Left hindlimb (tissue), 1 donor: Measurements from ENCODE around the gene NKAIN4.
A peak's percentile ranks its signal among the peaks of the same experiment; 100 is the strongest.
"Not testable (repeated sequence)": the region's sequence is repeated elsewhere in the genome, so short reads cannot be mapped to it uniquely, and the experiment has no call there.

Experiments used
- DNase-seq: peaks from one replicate; pipeline ENCODE4 v3.0.0-alpha.2; 2018

The NKAIN4 gene

DNA sequence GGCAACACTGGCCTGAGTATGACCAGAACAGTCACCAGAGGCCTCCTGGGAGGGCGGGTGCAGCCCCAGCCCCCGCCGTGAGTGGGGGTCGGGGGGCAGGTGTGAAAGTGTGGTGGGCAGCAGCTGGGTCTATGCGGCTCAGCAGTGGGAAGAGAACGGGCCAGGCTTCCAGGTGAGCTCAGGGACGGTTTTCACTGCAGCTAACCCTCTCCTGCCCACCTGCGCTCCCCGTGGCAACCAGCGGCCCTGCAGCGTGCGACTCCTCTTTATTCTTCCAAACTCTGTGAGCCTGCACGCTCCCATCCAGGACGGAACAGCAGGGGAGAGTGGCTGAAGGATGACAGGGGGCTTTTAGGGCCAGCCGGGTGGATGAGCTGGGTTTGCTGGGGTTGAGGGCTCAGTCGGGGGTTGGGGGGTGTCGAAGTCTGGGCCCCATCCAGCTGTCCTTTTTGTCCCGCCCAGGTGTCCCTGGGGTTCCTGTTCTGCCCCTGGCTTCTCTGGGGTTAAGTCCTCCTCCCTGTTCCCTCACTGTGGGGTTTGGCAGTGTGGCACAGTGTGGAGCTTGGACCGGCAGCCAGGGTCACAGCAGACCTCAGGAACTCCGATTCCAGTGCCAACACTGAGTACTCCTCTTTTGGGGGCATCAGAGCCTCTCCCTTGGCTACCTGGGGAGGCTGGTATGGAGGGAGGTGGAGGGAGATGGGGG, 19.4 kb downstream of the NKAIN4 start:
- no peak for DNase-seq

DNA sequence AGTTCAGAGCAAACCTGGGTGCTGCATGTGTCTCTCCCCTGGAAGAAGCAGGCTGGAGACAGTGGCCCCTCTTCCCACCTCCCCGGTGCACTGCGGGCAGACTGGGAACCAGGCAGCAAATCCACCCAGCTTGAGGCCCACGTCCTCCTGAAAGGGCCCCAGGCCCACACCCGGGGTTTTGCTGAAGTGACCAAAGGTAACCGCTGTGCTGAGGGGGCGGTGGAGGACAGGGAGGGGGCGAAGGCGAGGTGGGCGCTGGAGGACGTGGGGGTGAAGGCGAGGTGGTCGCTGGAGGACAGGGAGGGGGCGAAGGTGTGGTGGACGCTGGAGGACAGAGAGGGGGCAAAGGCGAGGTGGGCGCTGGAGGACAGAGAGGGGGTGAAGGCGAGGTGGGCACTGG, 20.3 kb downstream of the NKAIN4 start:
- no peak for DNase-seq

DNA sequence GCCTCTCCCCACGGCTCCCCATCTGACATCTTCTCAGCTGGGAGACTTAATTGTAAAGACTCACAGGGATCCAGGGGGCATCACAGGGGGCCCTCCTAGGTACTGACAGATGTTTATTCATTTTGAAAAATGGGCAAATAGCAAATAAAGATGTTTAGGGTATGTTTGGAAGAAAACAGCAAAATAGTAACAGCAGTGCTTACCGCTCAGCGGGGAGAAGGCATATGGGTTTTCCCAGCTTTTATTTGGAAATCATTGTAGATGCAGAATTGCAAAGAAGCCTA, 21.3 kb downstream of the NKAIN4 start:
- no peak for DNase-seq

DNA sequence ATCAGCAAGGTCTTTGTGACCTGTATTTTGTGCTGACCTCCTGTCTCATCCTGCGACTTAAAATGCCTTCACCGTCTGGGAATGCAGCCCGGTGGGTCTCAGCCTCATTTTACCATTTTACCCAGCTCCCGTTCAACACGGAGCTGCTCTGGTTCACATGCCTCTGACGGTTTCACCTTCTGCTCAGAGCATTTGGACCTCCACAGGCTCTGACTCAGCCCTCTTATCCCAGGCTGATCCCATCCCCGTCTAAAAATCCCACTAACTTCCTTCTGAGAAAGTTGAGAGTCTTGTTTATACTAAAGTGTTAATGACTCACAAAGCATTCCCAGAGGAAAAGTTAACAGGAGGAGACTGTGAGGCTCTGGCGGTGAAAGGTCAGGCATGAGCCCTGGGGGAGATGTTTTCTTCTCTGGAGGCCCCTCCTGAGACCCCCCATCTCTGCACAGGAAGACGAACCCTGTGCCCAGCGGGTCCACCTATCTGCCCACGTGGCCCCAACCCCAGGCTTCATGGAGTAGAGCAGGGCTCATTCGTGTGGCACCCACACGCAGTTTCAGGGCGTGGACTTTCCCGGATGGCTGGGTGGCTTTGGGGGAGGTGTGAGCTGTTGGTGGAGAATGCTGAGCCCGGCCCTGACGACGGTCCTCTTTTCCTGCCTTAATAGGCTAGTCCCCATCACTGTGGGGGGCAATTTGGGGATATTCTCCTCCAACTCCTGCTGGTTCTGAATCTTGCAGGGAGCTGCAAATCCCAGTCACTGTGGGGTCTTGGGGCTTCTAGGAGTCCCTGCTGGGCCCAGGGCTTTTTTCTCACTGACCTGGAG, 21.8 kb downstream of the NKAIN4 start:
- DNase-seq, result no peak

DNA sequence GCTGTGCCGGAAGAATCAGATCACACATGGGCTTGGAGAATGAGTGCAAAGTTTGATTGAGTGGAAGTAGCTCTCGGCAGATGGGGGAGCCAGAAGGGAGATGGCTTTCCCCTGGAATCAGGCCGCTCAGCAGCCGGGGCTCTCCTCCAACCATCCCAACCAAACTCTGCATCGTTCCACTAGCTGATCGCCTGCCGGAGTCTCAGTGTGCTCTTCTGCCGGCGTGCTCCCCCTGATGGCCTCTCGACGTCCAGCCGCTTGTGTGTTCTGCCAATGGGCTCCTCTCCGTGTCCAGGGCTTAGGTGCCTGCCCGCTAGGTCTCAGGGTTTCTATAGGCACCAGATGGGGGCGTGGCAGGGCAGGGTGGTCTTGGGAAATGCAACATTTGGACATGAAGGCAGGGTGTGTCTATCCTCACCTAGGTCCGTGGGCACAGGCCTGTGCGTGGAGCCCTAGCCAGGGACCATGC, 23.4 kb downstream of the NKAIN4 start:
- DNase-seq, result peak; percentile 78

DNA sequence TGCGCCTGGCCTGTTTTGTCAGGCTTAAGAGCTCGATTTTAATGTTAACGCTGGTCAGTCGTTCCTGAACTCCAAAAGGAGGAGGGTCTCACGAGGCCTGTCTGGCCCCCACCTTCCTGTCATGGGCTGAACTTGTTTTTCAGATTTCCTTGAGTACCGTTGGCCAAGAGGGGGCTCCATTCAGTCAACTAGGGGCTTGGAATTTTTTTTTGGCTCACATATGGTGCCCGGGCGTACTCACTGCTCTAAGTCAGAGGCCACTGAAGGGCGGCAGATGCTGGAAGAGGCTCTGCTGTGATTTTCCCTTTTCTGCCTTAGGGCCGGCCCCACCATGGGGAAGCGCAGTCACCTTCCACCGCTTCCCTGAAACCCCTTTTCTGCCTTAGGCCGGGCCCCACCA, 25.5 kb downstream of the NKAIN4 start:
- no peak for DNase-seq

DNA sequence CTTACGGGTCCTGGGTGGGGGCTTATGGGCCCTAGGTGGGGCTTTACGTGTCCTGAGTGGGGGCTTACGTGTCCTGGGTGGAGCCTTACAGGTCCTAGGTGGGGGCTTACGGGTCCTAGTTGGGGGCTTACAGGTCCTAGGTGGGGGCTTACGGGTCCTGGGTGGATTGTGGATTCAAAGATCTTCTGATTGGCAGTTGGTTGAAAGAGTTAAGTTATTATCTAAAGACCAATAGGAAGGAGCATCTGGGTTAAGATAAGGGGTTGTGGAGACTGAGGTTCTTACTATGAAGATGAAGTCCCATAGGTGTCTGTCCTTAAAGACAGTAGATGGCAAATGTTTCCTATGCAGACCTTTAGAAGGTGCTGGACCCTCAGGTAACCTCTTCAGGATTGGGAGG, 27.0 kb downstream of the NKAIN4 start:
- no peak for DNase-seq

DNA sequence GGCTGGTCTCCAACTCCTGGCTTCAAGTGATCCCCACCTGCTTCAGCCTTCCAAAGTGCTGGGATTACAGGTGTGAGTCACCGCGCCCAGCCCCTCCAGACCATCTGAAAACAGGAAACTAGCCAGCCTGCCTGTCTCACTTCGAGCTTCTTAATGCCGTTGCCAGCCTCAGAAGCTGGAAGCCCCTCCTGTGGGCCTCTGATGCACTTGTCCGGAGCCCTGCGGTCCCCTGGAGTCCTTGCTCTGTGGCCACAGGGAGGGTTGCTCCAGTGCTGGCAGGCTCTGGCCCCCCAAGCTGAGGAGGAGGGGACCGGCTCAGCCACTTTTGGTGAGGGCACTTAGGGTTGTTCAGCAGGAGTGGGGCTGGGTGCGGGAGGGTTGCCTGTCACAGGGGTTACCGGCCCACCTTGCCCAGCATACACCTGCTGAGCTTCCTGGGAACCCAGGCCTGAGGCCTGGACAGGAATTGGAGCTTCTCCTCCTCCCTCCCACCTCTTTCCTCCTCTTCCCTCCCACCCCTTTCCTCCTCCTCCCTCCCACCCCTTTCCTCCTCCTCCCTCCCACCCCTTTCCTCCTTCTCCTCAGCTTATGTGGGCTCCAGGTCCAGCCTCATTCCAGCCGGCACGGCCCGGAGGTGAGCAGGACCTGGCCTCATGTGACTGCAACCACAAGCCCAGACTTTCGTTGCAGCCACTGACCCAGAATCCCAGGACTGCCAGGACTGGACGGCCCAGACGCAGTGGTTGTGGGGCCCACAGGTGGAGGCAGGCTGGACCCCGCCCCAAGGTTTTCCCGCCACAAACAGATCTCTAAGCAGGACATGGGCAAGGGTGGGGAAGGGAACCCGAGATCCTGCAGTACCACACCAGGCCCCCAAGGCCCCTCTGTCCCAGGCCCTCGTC, 28.0 kb downstream of the NKAIN4 start:
- DNase-seq, result no peak

DNA sequence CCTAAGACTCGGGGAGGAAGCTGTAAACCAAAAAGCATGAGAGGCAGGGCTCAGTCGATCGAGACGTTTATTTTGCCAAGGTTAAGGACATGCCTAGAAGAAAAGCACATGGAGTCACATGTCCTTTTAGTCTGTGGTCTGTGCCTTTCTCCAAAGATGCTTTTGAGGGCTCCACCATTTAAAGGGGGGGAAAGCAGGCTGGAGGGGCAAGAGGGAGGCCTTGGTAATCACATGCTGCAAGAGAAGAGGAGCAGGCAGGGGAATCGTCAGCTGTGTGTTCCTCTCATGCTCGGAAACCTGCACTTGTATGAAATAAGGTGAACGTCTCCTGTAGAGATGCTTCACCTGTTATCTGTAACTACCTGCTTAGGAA, 29.2 kb downstream of the NKAIN4 start:
- no peak for DNase-seq

DNA sequence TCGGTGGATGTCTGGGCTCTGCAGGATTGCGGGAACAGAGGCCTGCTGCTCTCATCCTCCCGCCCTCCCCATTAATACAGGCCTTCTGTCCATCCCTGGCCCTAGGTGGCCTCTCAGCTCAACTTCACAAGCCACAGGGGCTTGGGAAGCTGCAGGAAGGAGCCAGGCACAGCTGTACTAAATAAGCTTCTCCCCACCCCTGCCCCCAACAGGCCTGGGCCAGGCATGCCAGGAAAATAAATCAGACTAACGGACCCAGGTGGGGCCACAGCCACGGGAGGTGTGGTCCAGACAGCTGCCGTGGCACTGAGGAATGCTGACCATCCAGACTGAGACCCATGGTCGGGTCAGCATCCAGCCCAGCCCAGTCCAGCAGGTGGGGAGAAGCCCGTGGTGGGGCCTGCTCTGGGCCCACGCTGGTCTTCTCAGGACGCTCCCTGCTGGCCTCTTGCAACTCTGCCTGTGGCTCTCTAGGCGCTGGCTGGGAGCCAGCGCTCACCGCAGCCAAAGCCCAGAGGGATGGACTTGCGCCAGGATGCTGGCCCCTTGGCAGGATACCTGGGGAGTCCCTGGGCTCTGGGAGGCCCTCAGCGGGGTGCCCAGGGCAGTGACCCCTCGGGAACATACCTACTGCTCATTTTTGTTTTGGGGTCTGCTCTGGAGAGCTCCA, 29.7 kb downstream of the NKAIN4 start:
- no peak for DNase-seq

DNA sequence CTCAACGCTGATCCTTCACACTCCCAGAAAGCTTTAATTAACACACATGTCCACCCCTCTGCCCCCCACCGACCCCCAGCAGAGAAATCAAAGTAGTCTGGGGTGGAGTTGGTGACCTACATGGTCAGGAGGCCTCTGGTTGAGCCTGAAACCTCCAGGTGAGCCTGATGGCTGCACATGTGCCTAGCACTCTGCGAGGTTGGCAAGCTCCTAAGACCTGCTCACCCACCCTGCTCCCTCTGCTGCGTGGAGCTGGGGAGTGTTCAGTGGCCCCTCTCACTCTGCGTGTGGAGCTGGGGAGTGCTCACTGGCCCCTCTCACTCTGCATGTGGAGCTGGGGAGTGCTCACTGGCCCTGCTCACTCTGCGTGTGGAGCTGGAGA, 30.4 kb downstream of the NKAIN4 start:
- no peak for DNase-seq

DNA sequence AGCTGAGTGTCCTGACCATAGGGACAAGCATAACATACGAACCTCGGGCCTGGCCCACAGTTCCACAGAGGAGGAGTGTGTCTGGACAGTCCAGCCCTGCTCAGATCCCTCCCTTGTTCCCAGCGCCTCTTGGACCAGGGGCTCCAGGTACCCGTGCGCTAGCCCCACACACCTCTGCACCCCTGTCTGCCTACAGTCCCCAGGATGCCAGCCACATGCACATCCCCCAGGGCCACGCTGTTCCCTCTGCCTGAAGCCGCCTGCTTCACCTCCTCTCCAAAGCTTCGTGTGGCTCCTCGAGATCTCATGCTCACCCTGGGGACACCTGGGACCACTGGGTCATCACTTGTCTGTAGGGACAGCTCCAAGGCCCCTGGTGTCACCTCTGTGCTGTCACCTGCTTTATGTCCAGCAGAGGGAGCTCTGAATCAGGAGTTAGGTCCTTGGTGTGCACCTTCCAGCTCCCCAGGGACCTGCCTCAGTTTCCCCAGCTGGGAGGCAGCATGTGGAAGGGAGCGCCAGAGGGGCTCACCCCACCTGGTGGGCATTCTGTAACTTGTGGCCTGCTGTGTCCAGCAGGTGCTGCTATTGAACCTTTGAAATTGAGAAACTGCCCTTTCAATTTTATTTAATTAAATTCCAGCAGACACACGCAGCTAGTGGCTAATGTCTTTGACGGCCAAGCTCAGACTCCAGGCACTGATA, 31.0 kb downstream of the NKAIN4 start:
- DNase-seq, result no peak

DNA sequence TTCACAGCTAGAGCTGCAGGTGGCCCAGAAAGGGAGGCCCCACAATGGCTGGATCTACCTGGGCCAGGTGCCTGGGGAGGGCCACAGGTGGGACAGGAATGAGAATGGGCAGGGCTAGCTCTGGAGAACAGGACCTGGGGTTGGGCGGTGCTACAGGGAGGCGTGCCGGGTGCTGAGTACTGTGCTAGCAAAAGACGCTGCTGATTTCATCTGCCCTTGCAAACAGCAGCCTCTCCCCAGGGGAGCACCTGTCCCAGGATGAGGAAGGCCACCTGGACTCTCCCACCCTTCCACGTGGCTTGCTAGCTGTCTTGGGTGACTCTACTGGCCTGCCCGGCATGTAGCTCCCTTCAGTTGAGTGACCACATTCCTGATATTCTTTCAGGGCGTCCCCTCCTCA, 31.7 kb downstream of the NKAIN4 start:
- no peak for DNase-seq

DNA sequence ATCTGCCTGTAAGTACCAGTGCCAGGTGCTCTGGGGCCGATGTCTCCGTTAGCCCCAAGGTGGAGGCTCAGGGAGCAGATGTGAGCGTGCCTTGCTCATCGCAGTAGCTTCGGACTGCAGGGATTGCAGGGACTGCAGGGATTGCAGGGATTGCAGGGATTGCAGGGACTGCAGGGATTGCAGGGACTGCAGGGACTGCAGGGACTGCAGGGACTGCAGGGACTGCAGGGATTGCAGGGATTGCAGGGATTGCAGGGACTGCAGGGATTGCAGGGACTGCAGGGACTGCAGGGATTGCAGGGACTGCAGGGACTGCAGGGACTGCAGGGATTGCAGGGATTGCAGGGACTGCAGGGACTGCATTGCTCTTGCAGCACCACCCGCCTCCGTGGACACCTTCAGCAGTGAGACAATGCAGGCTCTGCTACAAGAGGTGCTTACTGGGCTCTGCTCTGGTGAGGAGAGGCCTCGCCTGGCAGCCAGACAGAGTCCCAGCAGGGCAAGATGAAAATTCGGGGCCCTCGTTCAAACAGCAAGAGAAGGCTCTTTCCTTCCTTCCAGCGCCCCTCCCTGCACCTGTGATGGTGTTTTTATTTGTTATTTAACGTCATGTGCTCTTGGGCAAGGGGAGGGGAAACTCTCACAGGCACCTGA, 32.7 kb downstream of the NKAIN4 start:
- not testable (repeated sequence) for DNase-seq

DNA sequence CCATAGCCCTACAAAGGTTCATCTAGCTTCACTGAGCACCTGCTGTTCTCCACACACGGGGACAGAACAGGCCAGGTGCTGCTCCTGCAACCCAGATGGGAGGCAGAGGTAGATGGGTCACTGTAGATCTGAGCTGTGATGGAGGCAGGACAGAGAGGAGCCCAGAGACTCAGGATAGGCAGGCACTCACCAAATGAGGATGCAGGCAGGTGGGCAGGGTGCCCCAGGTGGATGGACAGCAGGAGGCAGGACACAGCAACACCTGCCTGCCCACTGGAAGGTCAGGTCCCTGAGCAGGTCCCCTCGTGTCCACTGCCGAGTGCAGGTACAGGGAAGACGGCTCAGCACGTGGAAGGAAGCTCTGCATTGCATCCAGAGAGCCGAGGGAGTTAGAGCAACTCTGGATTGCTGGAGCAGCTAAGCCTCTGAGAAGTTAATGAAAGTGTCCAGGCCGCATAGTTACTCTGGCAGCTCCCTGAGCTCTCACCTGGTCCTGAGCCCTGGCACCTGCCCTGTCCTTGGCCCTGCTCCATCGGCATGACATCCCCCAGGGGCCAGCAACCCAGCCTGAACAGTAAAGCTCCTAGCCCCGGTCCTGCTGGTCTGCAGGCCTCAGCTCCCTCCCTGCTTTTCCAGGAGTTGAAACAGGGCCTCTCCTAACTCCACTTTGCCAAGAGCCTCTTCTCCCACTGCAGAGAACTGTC, 33.4 kb downstream of the NKAIN4 start:
- DNase-seq, result no peak

DNA sequence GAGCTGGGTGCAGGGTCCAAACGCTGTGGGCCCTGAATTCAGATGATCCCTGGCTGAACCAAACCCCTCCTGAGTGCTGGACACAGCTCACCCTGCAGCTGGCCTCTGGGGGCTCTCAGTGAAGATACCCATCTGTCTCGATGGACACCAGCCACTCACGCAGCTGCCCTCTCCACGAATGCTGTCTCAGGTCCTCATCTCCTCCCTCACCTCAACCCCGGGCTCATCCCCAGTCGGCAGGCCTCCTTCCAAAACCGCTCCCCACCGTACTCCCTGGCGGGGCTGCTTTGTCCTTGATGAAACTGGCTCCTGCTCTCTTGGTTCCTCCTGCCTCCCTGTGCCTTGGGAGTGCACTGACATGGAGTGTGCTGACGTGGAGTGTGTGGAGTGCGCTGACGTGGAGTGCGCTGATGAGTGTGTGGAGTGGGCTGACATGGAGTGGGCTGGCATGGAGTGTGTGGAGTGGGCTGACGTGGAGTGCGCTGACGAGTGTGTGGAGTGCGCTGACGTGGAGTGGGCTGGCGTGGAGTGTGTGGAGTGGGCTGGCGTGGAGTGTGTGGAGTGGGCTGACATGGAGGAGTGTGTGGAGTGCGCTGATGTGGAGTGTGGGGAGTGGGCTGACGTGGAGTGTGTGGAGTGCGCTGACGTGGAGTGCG, 34.3 kb downstream of the NKAIN4 start:
- no peak for DNase-seq

DNA sequence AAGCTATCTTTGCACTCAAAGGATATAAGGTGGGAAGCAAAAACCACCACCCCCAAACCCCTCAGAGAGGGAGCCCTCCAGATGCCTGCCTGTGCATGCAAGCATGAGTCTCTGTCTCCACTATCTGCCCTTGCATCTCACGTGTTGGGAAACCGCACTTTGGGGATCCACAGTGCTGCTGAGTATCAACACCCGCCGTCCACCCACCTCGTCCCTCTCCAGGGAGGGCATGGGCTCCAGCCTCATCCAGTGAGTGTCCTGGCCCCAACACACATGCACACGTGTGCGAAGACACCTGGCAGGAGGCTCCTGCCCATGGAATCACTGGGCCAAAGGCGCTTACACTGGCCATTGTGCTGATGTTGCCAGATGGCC, 34.8 kb downstream of the NKAIN4 start:
- no peak for DNase-seq

DNA sequence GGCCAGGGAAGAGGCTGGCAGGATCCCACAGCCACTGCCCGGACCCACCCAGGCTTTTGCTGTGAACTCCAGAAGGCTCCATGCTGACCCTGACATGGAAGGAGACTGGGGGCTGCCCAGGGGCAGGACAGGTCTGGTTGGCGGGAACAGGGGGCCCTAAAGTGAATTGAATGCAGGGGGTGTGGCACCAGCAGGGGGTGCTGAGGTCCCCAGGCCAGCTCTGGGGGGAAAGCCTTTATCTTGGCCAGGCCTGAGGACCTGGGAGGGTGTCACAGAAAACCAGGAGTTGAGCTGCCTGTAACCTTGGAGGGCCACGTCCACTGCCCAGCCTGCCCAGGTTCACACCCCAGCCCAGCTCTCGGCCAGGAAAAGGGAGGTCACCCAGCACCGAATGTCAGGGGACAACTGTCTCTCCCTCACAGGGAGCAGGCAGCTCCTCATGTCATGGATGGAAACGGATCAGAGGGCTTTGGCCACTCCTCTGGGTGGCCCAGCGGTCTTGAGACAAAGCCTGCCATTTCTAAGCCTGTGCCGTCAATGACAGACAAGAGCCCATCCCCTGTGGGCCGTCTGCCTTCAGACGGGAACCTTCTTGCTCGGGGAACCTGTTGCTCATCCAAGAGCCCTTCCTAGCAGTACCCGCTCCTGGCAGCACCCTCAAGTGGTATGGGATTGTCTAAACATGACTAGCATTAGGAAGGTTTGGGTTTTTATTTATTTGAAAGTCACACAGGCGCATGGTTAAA, 35.4 kb downstream of the NKAIN4 start:
- DNase-seq, result no peak

DNA sequence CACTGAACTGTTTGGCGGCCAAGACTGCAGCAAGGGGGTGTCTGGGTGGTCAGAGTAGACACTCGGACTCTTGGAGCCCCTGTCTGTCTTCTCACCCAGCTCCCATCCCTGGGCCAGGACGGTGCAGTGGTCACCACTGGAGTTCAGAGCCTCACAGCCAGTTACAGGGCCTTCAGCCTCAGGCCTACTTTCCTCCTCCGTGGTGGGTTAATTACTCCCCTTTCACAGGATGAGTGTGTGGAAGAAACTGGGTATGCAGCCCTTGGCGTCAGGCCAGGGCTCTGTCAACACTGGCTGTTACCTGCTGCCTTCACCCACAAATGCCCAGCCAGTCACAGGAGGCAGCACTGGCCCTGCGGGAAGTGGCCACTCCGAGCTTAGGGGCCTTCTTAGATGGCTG, 36.6 kb downstream of the NKAIN4 start:
- no peak for DNase-seq
